Subcutaneous abdominal adipose tissue (tissue), 5 donors: ENCODE data around the gene ATXN1.
"Not testable (repeated sequence)": the region's sequence is repeated elsewhere in the genome, so short reads cannot be mapped to it uniquely, and the experiment has no call there.

Experiments
- H3K27ac ChIP-seq: one replicate; pipeline ENCODE4 v1.7.0; 2013; ENCODE audit warnings: low read depth, mild to moderate bottlenecking, inconsistent platforms, low read length, moderate library complexity
- H3K27me3 ChIP-seq, 5 donors: one replicate each; pipeline ENCODE4 v1.7.0; 2013; ENCODE audit warnings: low read length in 5 of 5, inconsistent platforms in 1 of 5; ENCODE audit not compliant: control insufficient read depth in 5 of 5, insufficient read depth in 4 of 5
- H3K36me3 ChIP-seq, 5 donors: one replicate each; pipeline ENCODE4 v1.7.0; 2013; ENCODE audit warnings: low read length in 5 of 5; ENCODE audit not compliant: control insufficient read depth in 5 of 5, insufficient read depth in 5 of 5
- H3K4me1 ChIP-seq, 5 donors: one replicate each; pipeline ENCODE4 v1.7.0; 2013; ENCODE audit warnings: low read length in 5 of 5, mild to moderate bottlenecking in 3 of 5, moderate library complexity in 1 of 5; ENCODE audit not compliant: control insufficient read depth in 5 of 5, insufficient read depth in 5 of 5
- H3K4me3 ChIP-seq, 5 donors: one replicate each; pipeline ENCODE4 v1.7.0; 2013; ENCODE audit warnings: low read length in 5 of 5, low read depth in 1 of 5
- H3K9ac ChIP-seq, 5 donors: one replicate each; pipeline ENCODE4 v1.7.0; 2013; ENCODE audit warnings: low read length in 5 of 5, mild to moderate bottlenecking in 4 of 5, moderate library complexity in 3 of 5
- H3K9me3 ChIP-seq, 5 donors: one replicate each; pipeline ENCODE4 v1.7.0; 2013; ENCODE audit warnings: low read length in 5 of 5; ENCODE audit not compliant: control insufficient read depth in 5 of 5
- donor health status: healthy.
- donor health status: healthy.
- donor health status: healthy.
- donor health status: healthy.
- donor health status: healthy.

ATXN1 gene

DNA sequence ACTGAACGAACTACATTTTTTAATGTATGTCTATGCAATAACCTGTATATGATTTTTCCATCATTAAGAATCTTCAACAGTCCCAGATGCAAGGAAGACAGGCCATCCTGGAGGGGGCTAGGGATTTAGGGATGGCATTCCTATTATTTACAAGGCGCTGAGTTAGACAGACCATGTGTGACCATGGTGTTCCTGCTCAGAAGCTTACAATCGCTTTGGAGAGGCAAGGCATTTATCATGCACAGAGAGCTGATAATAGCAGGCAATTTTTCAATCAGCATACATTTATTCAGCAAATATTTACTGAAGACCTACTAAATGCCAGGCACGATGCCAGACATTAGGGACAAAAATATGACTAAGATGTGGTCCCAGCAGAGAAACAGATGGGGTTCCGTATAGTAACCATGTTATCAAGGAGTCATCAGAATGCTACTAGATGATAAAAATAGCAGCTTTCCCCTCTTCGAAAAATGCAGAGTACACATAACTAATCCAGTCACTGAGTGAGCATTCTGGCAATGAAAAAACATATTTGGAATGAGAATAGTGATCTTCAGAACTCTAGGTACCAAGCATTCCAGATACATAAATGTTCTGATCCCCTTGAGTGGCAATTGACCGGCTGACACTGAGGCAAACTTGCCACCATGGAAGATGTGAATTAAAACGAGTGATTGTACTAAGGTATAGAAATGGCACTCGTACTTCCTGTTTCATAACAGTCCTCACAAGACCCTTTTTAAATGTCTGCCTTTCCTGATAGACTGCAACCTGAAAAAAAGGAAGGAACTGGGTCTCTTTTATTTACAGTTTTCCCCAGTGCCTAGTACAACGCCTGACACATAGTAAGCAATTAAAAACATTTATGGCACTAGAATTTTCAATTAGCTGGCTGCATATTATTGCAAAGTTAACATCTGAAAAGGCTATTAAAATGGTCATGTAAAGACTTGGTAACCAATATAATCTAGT, 135.7 kb downstream of the ATXN1 start:
- Histone ChIP-seq H3K27ac (no peak overlapping the region), H3K27me3 (no peaks in the 10 kb centered on the region)

DNA sequence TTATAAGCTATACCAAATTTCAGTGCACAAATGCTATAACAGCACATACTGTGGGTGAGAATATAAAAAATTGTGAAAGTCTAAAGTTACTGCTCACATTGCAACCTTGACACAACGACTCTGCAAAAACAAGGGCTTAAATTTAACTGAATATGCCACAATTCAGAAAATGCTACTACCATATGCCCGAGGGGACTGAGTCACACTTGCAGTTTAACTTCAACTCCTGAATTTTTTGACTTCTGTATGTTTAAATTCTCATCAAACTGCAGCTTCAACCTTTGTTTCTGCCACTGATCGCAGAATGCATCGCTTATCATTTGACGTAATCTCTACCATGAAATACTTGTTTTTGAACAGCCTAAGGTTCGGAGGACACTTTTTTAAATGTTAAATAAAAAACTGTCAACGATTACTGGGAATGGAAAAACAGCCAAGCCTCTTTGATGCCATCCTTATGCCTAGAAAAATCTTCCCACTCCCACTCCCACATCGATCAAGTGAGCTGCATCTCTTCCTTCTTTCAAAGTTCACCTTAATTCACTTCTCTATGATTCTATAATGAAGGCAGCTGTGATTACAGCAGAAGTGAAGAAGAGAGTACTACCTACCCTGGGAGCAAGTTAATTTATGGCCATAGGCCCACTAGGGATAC, 136.5 kb downstream of the ATXN1 start:
- Histone ChIP-seq H3K9me3 (peaks cover 0 to 3% (median 0%) of the 10 kb centered on the region in 5 donors), H3K36me3 (peaks cover 0 to 3% (median 0%) of the 10 kb centered on the region in 5 donors), H3K4me3 (no peak overlapping the region), H3K27me3 (no peaks in the 10 kb centered on the region), H3K4me1 (peaks cover 0 to 5% (median 0%) of the 10 kb centered on the region in 5 donors), H3K27ac (no peak overlapping the region), H3K9ac (no peak overlapping the region)

More for the DNA sequence above, 135.7 kb downstream of the ATXN1 start:
- Histone ChIP-seq H3K36me3 (peaks cover 0 to 3% (median 0%) of the 10 kb centered on the region in 5 donors), H3K4me1 (peaks cover 0 to 5% (median 0%) of the 10 kb centered on the region in 5 donors), H3K9me3 (peaks cover 0 to 3% (median 0%) of the 10 kb centered on the region in 5 donors), H3K4me3 (no peak overlapping the region), H3K9ac (no peak overlapping the region)

DNA sequence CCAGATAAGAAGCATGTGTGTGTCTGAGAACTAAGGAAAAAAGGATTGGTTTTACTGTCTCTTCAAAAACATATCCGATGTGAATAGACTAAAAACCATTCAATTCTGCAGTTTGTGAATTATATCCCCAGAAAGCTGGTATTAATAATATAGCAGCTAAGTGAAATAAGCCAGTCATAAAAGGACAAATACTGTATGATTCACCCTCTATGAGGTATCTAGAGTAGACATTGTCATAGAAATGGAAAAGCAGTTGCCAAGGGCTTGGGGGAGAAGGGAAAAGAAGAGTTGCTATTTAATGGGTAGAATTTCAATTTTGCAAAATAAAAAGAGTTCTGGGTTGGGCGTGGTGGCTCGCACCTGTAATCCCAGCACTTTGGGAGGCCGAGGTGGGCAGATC, 137.5 kb downstream of the ATXN1 start:
- no peak overlapping the region for H3K4me3 ChIP-seq
- no peak overlapping the region for H3K27ac ChIP-seq
- peaks cover 0 to 5% (median 0%) of the 10 kb centered on the region in 5 donors for H3K4me1 ChIP-seq
- H3K27me3 ChIP-seq, result no peaks in the 10 kb centered on the region
- H3K9me3 ChIP-seq, result peaks cover 0 to 3% (median 0%) of the 10 kb centered on the region in 5 donors
- no peak overlapping the region for H3K9ac ChIP-seq
- H3K36me3 ChIP-seq, result peaks cover 0 to 2% (median 0%) of the 10 kb centered on the region in 5 donors

DNA sequence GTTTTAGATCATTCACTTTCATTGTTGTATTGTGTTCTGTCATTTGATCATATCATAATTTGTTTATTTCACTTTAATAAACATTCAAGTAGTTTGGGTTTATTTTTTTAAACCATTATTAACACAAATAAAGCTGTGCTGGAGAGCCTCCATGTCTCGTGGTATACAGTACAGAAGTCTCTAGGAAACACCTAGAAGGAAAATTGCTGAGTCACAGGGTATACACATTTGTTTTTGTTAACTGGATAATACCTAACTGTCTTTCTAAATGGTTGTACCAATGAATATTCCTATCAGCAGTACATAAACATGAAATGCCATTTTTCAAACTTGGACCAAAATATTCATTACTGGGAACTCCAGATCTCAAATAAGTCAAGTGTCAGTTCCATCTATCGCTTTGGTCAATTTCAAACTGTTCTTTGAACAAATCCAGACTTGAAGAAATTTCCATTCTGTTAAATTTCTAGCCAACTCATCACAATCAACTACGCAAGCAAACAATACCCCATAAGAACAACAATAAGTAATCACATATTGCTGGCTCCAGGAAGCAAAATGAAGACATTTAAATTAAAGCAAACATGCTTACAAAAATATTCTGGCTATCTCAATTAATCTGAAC, 138.1 kb downstream of the ATXN1 start:
- Histone ChIP-seq H3K9me3 (no peaks in the 10 kb centered on the region), H3K36me3 (no peaks in the 10 kb centered on the region), H3K4me1 (peaks cover 0 to 5% (median 0%) of the 10 kb centered on the region in 5 donors), H3K9ac (no peak overlapping the region), H3K27me3 (no peaks in the 10 kb centered on the region), H3K4me3 (no peak overlapping the region), H3K27ac (no peak overlapping the region)

DNA sequence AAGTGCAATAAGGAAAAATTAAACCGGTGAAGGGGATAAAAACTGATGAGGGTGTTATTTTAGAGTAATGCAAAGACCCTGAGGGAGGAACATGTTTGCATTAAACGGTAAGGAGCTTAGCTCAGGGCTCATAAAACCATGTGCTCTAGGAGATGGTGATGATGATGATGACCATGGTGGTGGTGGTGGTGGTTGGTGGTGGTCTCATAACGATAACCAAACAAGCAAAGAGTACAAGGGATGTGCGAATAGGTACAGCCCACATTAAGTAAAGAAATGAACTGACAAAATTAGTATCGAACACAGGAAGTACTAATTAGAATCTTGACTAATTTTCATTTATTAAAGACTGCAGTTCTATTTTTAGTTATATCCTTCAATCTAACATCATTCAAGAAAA, 139.1 kb downstream of the ATXN1 start:
- Histone ChIP-seq H3K9ac (no peak overlapping the region), H3K27me3 (no peaks in the 10 kb centered on the region), H3K4me3 (no peak overlapping the region), H3K36me3 (no peaks in the 10 kb centered on the region), H3K9me3 (no peaks in the 10 kb centered on the region), H3K4me1 (peaks cover 0 to 4% (median 0%) of the 10 kb centered on the region in 5 donors), H3K27ac (no peak overlapping the region)

DNA sequence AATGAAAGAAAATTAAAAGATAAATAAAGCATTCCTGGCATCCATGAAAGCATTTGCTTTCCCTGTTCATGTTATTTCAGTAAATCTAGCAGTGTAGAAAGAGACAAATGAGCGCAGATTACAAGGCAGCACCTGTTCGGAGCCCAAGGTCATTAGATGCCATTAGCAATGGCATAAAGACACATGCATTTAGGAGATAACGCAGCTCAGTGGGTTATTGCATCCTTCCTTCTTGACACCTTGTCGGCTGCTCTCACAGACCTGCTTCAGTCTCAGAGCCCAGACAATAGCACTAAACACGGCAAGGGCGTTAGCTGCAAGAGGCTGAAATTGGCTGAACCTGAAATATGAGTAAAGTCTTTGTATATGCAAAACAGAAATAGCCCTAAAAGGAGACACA, 140.3 kb downstream of the ATXN1 start:
- H3K4me1 ChIP-seq, result peaks cover 0 to 4% (median 0%) of the 10 kb centered on the region in 5 donors
- H3K4me3 ChIP-seq, result no peak overlapping the region
- no peaks in the 10 kb centered on the region for H3K36me3 ChIP-seq
- no peaks in the 10 kb centered on the region for H3K9me3 ChIP-seq
- no peaks in the 10 kb centered on the region for H3K27me3 ChIP-seq
- H3K9ac ChIP-seq, result no peak overlapping the region
- H3K27ac ChIP-seq, result no peak overlapping the region

DNA sequence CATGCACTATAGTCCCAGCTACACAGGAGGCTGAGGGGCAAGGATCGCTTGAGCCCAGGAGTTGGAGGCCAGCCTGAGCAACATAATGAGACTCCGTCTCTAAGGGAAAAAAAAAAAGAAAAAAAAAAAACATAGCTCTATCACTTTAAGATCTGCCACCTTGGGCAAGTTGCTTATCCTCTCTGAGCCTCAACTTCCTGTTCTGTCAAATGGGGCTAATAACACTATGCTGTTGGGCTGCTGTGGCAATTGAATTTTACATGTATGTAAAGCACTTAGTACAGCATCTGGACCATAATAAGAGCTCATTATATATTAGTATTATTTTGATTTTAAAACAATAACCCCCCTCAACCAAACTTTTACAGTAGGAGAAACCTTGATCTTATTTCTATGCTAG, 141.5 kb downstream of the ATXN1 start:
- Histone ChIP-seq H3K9me3 (no peaks in the 10 kb centered on the region), H3K4me3 (no peak overlapping the region), H3K27ac (no peak overlapping the region), H3K27me3 (no peaks in the 10 kb centered on the region), H3K9ac (no peak overlapping the region), H3K36me3 (no peaks in the 10 kb centered on the region), H3K4me1 (peaks cover 0 to 4% (median 0%) of the 10 kb centered on the region in 5 donors)

DNA sequence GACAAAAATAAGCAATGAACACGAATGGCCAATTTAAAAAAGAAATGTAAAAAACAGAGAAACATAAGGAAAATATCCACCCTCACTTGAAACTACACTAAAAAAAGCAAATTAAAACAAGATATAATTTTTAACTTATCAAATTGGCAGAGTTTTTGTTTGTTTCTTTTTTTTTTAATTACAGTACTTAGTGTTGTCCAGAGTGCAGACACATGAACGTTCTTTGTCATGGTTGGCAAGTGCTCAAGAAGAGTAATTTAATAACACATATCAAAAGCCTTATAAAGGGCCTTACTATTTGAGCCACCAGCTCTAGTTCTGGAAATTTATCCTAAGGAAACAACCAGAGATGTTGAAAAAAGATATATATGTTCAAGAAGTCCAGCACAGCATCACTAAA, 142.3 kb downstream of the ATXN1 start:
- H3K27ac ChIP-seq, result no peak overlapping the region
- no peaks in the 10 kb centered on the region for H3K36me3 ChIP-seq
- H3K27me3 ChIP-seq, result no peaks in the 10 kb centered on the region
- no peak overlapping the region for H3K9ac ChIP-seq
- no peak overlapping the region for H3K4me3 ChIP-seq
- H3K9me3 ChIP-seq, result no peaks in the 10 kb centered on the region
- H3K4me1 ChIP-seq, result peaks cover 0 to 4% (median 0%) of the 10 kb centered on the region in 5 donors

DNA sequence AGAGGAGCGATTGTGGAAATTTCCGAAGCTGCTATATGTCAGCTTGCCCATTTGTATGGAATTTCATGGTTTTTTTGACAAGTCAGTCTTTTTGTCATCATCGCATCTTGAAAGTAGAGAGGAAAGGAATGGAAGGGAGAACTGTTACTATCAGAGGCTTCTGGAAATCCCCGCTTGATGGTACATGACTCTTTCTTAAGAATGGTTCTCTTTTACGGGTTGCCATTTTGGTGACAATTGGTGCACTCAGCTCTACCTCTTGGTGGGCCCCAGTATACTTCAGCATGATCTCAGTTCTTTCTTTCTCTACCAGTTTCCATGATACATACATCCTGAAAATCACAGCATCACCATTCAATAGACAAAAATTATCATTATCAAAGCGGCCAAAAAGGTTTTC, 146.0 kb downstream of the ATXN1 start:
- not testable (repeated sequence) for H3K27me3 ChIP-seq, H3K9ac ChIP-seq, H3K4me1 ChIP-seq, H3K36me3 ChIP-seq, H3K9me3 ChIP-seq, H3K4me3 ChIP-seq, H3K27ac ChIP-seq

DNA sequence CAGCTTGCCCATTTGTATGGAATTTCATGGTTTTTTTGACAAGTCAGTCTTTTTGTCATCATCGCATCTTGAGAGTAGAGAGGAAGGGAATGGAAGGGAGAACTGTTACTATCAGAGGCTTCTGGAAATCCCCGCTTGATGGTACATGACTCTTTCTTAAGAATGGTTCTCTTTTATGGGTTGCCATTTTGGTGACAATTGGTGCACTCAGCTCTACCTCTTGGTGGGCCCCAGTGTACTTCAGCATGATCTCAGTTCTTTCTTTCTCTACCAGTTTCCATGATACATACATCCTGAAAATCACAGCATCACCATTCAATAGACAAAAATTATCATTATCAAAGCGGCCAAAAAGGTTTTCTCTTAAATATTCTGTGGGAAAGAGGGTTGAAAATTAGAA, 147.1 kb downstream of the ATXN1 start:
- not testable (repeated sequence) for H3K9me3 ChIP-seq, H3K27me3 ChIP-seq, H3K4me1 ChIP-seq, H3K27ac ChIP-seq, H3K4me3 ChIP-seq, H3K9ac ChIP-seq, H3K36me3 ChIP-seq
